Right forelimb (tissue), 1 donor: ENCODE data around the gene OR51B2.
"Not testable (repeated sequence)": the region's sequence is repeated elsewhere in the genome, so short reads cannot be mapped to it uniquely, and the experiment has no call there.

ENCODE experiments used
- DNase-seq: peaks from one replicate; pipeline ENCODE4 v3.0.0-alpha.2; 2018

The OR51B2 gene

DNA sequence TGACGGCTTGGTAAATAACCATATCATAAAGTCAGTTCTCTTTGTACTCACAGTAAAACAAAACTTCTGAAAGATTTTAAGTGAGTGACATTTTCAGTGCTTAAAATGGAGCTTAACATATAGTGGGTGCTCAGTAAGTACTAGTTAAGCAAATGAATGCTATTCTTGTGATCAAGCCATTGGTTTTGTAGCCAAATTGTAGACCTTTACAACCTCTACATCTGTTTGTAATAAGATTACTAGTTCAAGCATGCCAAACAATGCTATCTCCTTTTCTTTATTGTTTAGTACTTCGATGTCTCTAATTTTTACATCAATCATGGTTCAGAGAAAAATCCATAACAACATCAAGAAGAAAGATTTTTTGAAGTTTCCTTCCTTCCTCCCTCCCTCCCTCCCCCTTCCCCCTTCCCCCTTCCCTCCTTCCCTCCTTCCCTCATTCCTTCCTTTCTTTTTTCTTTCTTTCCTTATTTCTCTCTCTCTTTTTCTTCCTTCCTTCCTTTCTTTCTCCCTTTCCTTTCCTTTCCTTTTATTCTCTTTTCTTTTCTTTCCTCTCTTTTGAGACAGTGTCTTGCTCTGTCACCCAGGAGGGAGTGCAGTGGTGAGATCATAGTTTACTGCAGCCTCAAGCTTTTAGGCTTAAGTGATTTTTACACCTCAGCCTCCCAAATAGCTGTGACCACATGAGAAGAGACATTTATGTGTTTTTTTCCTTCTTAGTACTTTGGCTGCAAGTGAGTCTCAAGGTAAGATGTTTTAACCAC, 16.7 kb downstream of the OR51B2 start:
- no peak for DNase-seq

DNA sequence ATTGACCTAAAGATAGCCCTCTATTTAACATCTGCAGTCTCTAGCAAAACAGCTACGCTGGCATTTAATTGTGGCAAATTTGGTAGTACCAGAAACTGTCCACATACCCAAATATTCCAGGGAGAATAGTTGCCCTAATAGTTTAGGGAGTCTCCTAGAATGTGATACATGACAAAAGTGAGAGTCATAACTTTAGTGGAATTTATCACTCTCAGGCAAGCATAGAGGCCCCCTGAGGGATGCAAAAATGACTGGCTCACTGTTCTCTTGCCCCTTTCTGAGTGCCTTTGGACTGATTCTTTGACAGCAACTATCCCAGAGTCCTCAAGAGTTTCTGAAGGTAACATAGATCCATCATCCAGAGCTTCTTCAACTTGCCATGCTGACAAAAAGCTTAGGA, 20.1 kb downstream of the OR51B2 start:
- no peak for DNase-seq

DNA sequence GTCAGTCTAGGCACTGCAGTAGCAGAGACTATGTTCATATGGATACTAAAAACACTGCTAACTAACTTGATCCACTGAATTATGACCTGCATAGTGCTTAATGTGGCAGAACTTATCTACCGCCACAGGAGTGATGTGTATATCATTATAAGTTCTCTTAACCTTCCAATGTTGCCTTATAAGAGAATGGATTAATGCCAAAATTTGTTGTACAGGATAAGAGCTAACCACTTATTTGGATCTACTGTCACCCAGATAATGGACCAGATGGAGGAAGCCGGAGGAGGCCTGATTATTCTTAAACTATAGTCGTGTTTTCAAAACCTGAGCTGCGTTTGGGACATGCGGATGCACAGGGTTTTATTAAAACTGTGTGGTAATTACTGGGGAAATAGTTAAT, 20.5 kb downstream of the OR51B2 start:
- no peak for DNase-seq

GRCh38 chr11:5301846-5302245, 22.3 kb downstream of the OR51B2 start, which contains the start of gene OR51B4:
OR51B4 (minus strand) TSS chr11:5301946; CDS start chr11:5301946, 0 bp downstream.
- no peak for DNase-seq

- DNase-seq, result no peak
Observed at GRCh38 chr11:5300251-5300650, 23.8 kb downstream of the OR51B2 start.

GRCh38 chr11:5298451-5298850, 25.6 kb downstream of the OR51B2 start:
- no peak for DNase-seq

DNA sequence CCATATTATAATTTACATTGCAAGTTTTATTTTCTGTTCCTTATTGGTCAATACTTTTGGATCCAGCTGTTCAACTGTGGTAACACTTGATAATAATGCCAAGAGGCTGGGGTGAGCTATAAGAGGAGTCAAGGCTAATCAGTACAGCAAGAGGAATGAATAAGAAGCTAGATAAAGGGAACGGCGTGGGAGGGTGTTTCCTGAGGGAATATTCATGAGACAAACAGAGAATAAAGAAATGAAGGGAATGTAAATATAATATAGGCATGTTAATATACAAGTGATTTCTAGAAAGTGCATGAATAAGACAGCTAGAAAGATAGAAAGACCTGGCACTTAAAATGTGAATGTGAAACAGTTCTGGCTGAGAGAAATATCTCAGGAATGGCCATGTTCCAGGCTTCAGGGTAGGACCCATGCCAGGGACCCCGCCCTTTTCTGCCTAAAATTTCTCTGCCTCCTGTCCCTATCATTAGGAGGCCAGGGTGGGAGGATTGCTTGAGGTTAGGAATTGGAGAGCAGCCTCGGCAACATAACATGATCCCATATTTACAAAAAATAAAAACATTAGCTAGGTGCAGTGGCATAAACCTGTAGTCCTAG, 26.3 kb downstream of the OR51B2 start:
- DNase-seq, result no peak

DNA sequence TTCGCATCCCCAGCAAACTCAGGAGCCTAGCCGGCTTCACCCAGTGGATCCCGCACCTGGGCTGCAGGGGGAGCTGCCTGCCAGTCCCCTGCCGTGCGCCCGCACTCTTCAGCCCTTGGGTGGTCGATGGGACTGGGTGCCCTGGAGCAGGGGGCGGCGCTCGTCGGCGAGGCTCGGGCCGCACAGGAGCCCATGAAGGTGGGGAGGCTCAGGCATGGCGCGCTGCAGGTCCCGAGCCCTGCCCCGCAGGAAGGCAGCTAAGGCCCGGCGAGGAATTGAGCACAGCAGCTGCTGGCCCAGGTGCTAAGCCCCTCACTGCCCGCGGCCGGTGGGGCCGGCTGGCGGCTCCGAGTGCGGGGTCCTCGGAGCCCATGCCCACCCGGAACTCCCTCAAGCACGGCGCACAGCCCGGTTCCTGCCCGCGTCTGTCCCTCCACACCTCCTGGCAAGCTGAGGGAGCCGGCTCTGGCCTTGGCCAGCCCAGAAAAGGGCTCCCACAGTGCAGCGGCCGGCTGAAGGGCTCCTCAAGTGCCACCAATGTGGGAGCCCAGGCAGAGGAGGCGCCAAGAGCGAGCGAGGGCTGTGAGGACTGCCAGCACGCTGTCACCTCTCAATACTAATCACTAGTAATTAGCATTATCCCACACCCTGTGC, 29.6 kb downstream of the OR51B2 start:
- not testable (repeated sequence) for DNase-seq

GRCh38 chr11:5293028-5293427, 31.1 kb downstream of the OR51B2 start:
- DNase-seq, result no peak

DNA sequence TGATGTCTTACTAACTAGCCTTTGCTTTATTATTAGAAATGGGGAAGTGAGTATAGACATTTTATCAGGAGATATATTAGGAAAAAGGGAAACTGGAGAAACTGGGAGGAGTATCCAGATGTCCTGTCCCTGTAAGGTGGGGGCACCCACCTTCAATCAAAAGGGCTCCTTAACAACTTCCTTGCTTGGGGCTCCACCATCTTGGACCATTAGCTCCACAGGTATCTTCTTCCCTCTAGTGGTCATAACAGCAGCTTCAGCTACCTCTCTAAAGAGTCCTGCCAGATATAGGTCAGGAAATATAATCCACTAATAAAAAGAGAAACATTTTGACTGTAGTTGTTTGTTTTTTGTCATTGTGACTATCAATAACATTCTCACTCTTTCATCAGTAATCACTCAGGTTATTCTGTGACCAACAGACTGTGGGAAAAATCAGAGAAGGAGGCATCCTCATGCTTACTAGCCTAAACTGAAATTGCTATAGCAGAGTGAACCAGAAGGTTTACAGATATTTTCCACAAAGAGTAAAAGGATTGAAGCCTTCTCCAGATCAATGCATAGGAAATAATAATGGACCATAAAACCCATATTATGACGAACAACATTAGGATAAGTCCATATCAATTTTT, 32.8 kb downstream of the OR51B2 start:
- DNase-seq, result no peak

DNA sequence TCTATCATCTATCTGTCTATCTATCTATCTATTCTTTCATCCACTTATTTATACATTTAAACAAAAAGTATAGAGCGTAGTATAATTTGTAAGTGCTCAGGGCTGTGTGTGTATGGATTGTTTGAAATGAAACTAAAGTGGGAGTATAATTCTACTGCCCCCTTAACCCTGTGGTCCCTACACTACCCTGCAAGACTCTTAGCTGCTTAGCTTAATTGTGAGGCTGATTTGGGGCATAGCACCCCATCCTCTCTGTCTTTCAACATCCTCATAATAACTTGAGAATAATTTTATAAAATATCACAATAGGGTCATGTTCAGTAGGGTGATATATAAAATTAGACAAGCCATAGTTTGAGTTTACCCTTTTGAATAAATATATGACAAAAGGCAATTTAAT, 34.0 kb downstream of the OR51B2 start:
- DNase-seq, result no peak

- DNase-seq, result no peak
Observed at GRCh38 chr11:5289696-5290095, 34.4 kb downstream of the OR51B2 start.

GRCh38 chr11:5288906-5289550, 35.1 kb downstream of the OR51B2 start:
- no peak for DNase-seq

- DNase-seq, result no peak
Observed at GRCh38 chr11:5288108-5288905, 35.8 kb downstream of the OR51B2 start.

GRCh38 chr11:5286901-5287300, 37.2 kb downstream of the OR51B2 start:
- DNase-seq, result no peak

- DNase-seq, result no peak
Observed at GRCh38 chr11:5286351-5286750, 37.7 kb downstream of the OR51B2 start.

DNA sequence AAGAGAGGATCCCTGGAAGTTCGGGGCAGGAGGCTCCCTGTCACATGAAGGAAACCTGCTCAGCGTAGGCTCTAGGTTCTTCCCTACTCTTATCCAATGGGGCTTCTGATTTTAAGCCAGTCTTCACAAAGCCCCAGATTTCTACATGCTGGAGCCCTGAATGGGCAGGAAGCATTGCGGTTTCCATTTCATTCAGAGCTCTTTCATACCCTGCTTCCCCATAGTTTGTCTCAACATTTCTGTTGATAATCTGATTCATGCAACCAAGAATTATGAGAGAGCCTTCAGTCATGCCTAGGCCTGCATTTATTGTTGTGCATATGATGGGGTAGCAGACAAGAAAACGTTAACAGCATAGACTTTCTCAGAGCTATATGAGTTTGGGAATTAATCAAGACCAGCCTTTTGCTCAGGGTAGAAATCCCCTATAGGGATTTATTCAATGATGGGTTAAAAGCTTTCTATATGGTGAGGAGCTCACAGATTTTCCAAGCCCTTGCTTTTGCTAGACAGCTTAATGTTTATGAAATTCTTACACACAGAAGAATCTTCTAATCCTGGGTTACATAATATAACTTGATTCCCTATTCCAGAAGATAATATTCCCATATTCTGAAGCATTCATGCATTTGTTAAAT, 38.3 kb downstream of the OR51B2 start:
- no peak for DNase-seq

DNA sequence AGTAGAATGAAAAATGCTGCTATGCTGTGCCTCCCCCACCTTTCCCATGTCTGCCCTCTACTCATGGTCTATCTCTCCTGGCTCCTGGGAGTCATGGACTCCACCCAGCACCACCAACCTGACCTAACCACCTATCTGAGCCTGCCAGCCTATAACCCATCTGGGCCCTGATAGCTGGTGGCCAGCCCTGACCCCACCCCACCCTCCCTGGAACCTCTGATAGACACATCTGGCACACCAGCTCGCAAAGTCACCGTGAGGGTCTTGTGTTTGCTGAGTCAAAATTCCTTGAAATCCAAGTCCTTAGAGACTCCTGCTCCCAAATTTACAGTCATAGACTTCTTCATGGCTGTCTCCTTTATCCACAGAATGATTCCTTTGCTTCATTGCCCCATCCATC, 39.5 kb downstream of the OR51B2 start:
- DNase-seq, result no peak

- no peak for DNase-seq
Observed at GRCh38 chr11:5283882-5284281, 40.2 kb downstream of the OR51B2 start.

DNA sequence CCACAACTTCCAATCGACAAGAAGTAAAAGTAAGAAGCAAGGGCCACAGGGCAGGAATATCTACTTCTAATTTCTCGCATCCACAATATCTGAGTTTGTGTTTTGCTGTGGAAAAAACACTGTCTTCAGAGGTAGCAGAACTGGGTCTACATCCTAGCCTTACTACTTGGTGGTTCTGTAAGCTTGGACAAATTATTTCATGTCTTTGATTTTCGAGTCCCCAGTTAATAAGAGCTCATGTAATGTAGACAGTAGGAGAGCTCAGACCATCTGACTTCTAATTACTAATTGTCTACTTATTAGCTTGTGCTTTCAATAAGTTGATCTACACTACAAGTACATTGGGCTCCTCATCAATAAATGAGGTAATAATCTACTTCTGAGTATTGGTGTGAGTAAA, 41.0 kb downstream of the OR51B2 start:
- no peak for DNase-seq

DNA sequence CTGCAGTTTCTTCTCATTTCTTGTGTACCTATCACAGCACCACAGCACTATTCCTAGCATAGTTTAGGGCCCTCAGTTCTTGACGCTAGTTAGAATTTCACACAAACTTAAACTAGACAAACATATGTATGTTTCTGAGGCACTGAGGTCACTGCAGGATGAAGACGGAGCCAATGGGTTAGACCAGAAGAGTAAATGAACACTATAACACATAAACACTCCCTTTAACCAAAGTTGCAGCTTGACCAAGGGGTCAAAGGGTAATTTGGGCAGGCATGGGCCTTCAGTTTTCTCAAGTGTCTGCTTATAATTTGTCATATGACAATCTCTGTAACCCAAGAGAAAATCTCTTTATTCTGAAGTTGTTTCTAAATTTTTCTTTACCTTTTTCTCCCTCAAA, 41.5 kb downstream of the OR51B2 start:
- DNase-seq, result no peak

DNA sequence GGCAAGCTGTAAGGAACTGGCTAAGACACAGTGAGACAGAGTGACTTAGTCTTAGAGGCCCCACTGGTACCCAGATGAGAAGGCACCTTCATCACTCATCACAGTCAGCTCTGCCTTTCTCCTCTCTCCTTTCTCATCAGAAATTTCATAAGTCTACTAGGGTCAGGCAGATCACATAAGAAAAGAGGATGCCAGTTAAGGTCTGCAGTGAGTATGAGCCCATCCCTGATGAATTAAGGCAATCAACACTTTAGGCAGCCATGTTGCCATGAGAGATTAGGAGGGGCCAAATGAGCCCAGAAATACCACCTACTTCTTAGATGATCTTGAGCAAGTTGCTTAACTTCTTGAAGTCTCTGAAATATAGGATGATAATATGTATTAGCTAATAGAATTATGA, 42.5 kb downstream of the OR51B2 start:
- no peak for DNase-seq
